SJCRH30 (cell line): ENCODE measurements around the gene RIMKLB. TPM values are rescaled to one million over a fixed set of nuclear protein-coding genes. Genes with fewer than 3 reads are reported as not detected.

Experiments used
- DNase-seq, 2 experiments: peaks; one replicate each; pipeline ENCODE4 v3.0.0-alpha.2; 2015 to 2020
- H3K27ac ChIP-seq: fragments of 250-450 bp; sonication (Bioruptor Pico); 2 replicates; pipeline ENCODE4 v1.5.1; 2020; ENCODE audit warnings: mild to moderate bottlenecking, moderate library complexity
- H3K27me3 ChIP-seq: fragments of 250-450 bp; sonication (Bioruptor Pico); 2 replicates; pipeline ENCODE4 v1.5.1; 2020; ENCODE audit warnings: mild to moderate bottlenecking, moderate library complexity
- H3K36me3 ChIP-seq: fragments of 250-450 bp; sonication (Bioruptor Pico); 2 replicates; pipeline ENCODE4 v1.5.1; 2020; ENCODE audit warnings: mild to moderate bottlenecking, moderate library complexity
- H3K4me1 ChIP-seq: fragments of 250-450 bp; sonication (Bioruptor Pico); 2 replicates; pipeline ENCODE4 v1.5.1; 2020; ENCODE audit warnings: mild to moderate bottlenecking, moderate library complexity
- H3K4me3 ChIP-seq: fragments of 250-450 bp; sonication (Bioruptor Pico); 2 replicates; pipeline ENCODE4 v1.5.1; 2020; ENCODE audit warnings: mild to moderate bottlenecking, moderate library complexity
- H3K9me3 ChIP-seq: fragments of 250-450 bp; sonication (Bioruptor Pico); replicated peaks from 2 replicates; pipeline ENCODE4 v1.5.1; 2020; ENCODE audit warnings: mild to moderate bottlenecking, moderate library complexity
- total RNA-seq: library from RNA; depleted of rRNA; stranded (reverse); fragments of >200 nt; shearing (Covaris generic); gene quantifications from 2 replicates; pipeline ENCODE4 v1.2.3, GENCODE V29; 2014; rRNA removed

The RIMKLB gene, protein sequence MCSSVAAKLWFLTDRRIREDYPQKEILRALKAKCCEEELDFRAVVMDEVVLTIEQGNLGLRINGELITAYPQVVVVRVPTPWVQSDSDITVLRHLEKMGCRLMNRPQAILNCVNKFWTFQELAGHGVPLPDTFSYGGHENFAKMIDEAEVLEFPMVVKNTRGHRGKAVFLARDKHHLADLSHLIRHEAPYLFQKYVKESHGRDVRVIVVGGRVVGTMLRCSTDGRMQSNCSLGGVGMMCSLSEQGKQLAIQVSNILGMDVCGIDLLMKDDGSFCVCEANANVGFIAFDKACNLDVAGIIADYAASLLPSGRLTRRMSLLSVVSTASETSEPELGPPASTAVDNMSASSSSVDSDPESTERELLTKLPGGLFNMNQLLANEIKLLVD
- total RNA-seq, result 47.7 and 63.1 TPM in 2 replicates

DNA sequence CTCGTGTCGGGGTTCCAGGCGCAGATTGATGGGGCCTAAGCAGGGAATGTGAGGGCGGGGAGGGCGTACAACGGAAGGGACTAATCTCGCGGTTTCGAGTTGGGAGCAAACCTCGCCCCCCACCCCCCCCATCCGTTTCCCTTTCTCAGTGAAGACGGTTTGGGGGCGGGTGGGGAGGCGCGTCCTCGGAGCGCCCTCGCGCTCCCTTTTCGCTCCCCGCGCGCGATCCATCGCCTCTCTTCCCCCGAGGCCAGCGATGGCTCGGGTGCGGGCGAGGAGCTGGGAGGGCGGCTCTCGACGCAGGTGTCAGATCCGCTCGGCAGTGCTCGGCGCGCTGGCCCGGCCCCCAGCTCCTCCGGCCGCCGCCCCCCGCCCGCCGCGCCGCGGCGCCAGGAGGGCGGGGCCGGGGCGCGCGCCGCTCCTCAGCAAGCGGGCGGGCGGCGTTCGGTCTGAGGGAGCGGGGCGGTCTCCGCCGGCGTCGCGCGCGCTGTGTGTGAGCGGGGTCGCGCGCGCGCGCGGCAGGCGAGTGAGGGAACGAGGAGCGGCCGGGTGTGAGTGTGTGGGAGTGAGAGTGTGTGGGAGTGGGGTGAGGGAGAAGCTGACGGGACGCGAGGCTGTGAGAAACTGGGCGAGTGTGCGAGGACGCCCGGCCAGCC lies at the start of gene RIMKLB:
Gene RIMKLB, plus strand, starts transcription at position 516 of the 656 bp plus-strand sequence. CDS start 15,876 bp downstream, outside the sequence.
- Histone ChIP-seq H3K27me3 (no peaks in the 10 kb centered on the region), H3K9me3 (no peaks in the 10 kb centered on the region), H3K4me1 (peaks cover 10% of the 10 kb centered on the region), H3K27ac (peak within 1 kb of the TSS; percentile 96), H3K4me3 (peak within 1 kb of the TSS; percentile 100), H3K36me3 (peaks cover 5% of the 10 kb centered on the region; the same call in 1 of the 2 replicates)
- peak; percentile 78 to 87 for DNase-seq

- H3K4me3 ChIP-seq, result no peak overlapping the region
- H3K9me3 ChIP-seq, result no peaks in the 10 kb centered on the region
- no peak overlapping the region for H3K27ac ChIP-seq
- H3K27me3 ChIP-seq, result no peaks in the 10 kb centered on the region
- no peaks in the 10 kb centered on the region for H3K36me3 ChIP-seq
- H3K4me1 ChIP-seq, result peaks cover 7% of the 10 kb centered on the region; the same call in 1 of the 2 replicates
- no peak for DNase-seq
Observed at GRCh38 chr12:8648576-8649205, 49.1 kb upstream of the RIMKLB start.

GRCh38 chr12:8655421-8655820 lies 42.4 kb upstream of the RIMKLB start:
- no peak overlapping the region for H3K27ac ChIP-seq
- H3K4me1 ChIP-seq, result no peaks in the 10 kb centered on the region
- H3K9me3 ChIP-seq, result no peaks in the 10 kb centered on the region
- 0 out of 2 replicates have a peak, but pooled peaks cover 3% of the 10 kb centered on the region for H3K27me3 ChIP-seq
- H3K36me3 ChIP-seq, result no peaks in the 10 kb centered on the region
- H3K4me3 ChIP-seq, result no peak overlapping the region
- DNase-seq, result no peak

GRCh38 chr12:8658346-8658745 lies 39.4 kb upstream of the RIMKLB start:
- Histone ChIP-seq H3K36me3 (no peaks in the 10 kb centered on the region), H3K27me3 (0 out of 2 replicates have a peak, but pooled peaks cover 3% of the 10 kb centered on the region), H3K4me3 (no peak overlapping the region), H3K9me3 (no peaks in the 10 kb centered on the region), H3K27ac (no peak overlapping the region), H3K4me1 (no peaks in the 10 kb centered on the region)
- DNase-seq, result peak in 1 of 2 experiments; percentile 17

GRCh38 chr12:8661016-8661415 lies 36.8 kb upstream of the RIMKLB start:
- DNase-seq, result no peak
- Histone ChIP-seq H3K9me3 (no peaks in the 10 kb centered on the region), H3K27me3 (0 out of 2 replicates have a peak, but pooled peaks cover 3% of the 10 kb centered on the region), H3K4me1 (no peaks in the 10 kb centered on the region), H3K27ac (no peak overlapping the region), H3K4me3 (no peak overlapping the region), H3K36me3 (no peaks in the 10 kb centered on the region)

GRCh38 chr12:8661751-8662150 lies 36.0 kb upstream of the RIMKLB start:
- H3K36me3 ChIP-seq, result no peaks in the 10 kb centered on the region
- no peak overlapping the region for H3K4me3 ChIP-seq
- no peaks in the 10 kb centered on the region for H3K9me3 ChIP-seq
- no peak for DNase-seq
- H3K4me1 ChIP-seq, result no peaks in the 10 kb centered on the region
- no peak overlapping the region for H3K27ac ChIP-seq
- 0 out of 2 replicates have a peak, but pooled peaks cover 3% of the 10 kb centered on the region for H3K27me3 ChIP-seq

DNA sequence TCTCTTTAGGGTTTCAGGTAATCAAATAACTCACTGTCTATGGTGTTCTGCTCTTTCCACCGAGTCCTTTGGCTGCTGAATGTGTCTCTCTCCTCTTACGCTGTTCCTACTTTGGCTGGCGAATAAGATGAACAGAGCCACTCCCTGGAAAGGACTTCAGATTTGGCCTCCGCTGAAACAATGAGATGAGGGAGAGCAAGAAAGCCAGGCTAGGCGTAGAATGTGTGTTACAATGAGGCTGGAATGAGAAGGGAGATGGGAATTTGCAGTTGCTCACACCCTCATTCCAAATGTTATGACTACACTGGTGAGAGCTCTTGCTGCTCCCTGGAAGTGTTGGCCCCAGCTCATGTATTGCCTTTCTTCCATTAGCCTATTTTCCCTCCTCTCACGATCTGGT lies 35.2 kb upstream of the RIMKLB start, which contains the start of gene MFAP5:
Gene MFAP5, minus strand, starts transcription at position 234 of the 400 bp plus-strand sequence. CDS start 722 bp downstream, outside the sequence.
- no peak within 1 kb of the TSS for H3K27ac ChIP-seq
- no peaks in the 10 kb centered on the region for H3K36me3 ChIP-seq
- H3K27me3 ChIP-seq, result 0 out of 2 replicates have a peak, but pooled peaks cover 3% of the 10 kb centered on the region
- H3K4me3 ChIP-seq, result no peak within 1 kb of the TSS
- no peaks in the 10 kb centered on the region for H3K9me3 ChIP-seq
- DNase-seq, result no peak
- no peaks in the 10 kb centered on the region for H3K4me1 ChIP-seq

DNA sequence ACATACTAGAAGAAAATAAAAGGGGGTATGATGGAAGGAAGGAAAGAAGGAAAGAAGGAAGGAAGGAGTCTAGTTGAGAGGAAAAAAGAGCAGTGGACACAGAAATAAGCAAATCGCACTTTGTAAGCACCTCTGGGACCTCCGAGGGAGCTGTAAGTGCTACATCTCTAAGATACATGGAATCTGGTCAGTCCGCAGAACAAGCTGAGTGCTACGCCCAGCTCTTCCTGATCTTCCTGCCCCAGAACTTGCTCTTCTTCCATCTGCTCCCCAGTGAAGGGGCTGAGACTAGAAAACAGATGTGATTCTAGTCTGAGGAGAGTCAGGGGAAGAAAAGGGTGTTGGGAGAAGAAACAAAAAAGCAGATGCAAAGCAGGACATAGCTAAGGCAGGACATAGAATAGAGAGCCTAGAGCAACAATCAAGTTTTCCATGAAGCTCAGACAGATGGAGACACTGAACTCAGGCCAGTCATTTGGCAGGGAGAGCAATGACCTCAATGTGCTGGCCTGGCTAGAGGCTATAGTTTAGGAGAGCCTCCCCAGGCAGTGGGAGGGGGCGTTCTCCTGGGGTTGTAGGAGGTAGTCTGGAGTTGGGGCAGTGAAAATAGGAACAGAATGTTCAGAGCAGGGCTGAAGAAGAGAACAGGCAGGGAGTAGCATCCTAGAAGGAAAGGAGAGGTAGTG lies 33.4 kb upstream of the RIMKLB start:
- Histone ChIP-seq H3K4me3 (no peak overlapping the region), H3K4me1 (no peaks in the 10 kb centered on the region), H3K9me3 (no peaks in the 10 kb centered on the region), H3K36me3 (no peaks in the 10 kb centered on the region), H3K27ac (no peak overlapping the region), H3K27me3 (0 out of 2 replicates have a peak, but pooled peaks cover 3% of the 10 kb centered on the region)
- no peak for DNase-seq

- no peak for DNase-seq
- Histone ChIP-seq H3K4me3 (no peak overlapping the region), H3K27ac (no peak overlapping the region), H3K36me3 (no peaks in the 10 kb centered on the region), H3K27me3 (no peaks in the 10 kb centered on the region), H3K9me3 (no peaks in the 10 kb centered on the region), H3K4me1 (no peaks in the 10 kb centered on the region)
Observed at GRCh38 chr12:8665759-8666158, 32.0 kb upstream of the RIMKLB start.

DNA sequence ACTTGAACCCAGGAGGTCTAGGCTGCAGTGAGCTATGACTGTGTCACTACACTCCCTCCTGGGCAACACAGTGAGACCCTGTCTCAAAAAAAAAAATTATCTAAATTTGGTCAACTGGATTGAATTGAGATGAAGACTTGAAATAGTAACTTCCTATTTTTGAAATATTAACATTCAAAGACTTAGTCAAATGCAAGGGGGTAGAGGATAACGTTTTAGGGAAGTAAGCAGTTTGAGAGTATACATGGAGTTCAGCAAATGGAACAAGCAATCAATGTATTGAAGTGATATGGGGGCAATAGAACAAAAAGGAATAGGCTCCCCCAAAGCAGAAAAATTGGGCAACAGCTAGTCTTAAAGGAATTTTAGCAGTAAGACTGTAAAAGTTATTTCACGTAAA lies 30.5 kb upstream of the RIMKLB start:
- DNase-seq, result no peak
- Histone ChIP-seq H3K4me1 (no peaks in the 10 kb centered on the region), H3K9me3 (no peaks in the 10 kb centered on the region), H3K27ac (no peak overlapping the region), H3K4me3 (no peak overlapping the region), H3K27me3 (no peaks in the 10 kb centered on the region), H3K36me3 (no peaks in the 10 kb centered on the region)

DNA sequence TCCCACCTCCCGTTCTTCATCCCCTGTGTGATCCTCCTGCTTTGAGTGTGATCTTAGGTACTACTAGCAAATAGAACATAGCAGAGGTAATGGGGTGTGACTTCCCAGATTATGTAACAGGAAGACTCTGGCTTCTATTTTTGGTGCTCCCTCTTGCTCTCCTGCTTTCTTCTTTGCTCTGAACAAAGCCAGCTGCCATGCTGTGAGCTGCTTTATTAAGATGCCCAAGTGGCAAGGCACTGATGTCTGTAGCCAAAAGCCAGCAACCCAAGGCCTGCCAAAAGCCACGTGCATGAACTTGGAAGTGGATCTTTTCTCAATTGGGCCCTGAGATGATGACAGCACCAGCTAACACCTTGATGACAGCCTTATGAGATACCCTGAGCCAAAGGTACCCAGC lies 29.4 kb upstream of the RIMKLB start:
- Histone ChIP-seq H3K27me3 (no peaks in the 10 kb centered on the region), H3K36me3 (no peaks in the 10 kb centered on the region), H3K4me1 (no peaks in the 10 kb centered on the region), H3K9me3 (no peaks in the 10 kb centered on the region), H3K4me3 (no peak overlapping the region), H3K27ac (no peak overlapping the region)
- DNase-seq, result no peak

DNA sequence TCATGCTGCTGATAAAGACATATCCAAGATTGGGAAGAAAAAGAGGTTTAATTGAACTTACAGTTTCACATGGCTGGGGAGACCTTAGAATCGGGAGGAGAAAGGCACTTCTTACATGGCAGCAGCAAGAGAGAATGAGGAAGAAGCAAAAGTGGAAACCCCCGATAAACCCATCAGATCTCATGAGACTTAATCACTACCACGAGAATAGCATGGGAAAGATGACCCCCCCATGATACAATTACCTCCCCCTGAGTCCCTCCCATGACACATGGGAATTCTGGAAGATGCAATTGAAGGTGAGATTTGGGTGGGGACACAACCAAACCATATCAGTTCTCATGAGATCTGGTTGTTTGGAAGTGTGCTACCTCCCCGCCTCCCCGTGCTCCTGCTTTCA lies 25.4 kb upstream of the RIMKLB start:
- H3K27me3 ChIP-seq, result no peaks in the 10 kb centered on the region
- H3K9me3 ChIP-seq, result no peaks in the 10 kb centered on the region
- H3K27ac ChIP-seq, result no peak overlapping the region
- no peak overlapping the region for H3K4me3 ChIP-seq
- H3K36me3 ChIP-seq, result no peaks in the 10 kb centered on the region
- no peak for DNase-seq
- H3K4me1 ChIP-seq, result no peaks in the 10 kb centered on the region

DNA sequence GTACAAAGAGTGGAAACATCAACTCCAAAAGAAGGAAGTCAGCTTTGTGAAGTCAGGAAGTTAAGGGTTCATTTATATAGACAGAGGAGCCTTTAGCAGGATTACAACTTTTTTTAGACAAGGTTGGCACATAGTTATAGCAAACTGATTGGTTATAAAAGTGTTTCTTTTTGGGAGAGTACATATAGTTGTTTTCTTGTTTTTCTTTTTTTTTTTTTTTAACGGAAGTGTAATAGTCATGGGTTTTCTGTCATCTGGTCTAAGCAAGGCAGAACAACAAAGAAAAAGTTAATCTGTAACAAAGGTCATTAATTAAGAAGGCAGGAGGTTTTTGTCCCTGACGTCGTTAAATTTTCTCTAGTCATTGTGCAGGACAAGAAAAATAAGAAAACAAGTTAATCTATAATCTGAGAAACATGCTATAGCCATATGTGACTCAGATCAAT lies 22.2 kb upstream of the RIMKLB start:
- Histone ChIP-seq H3K4me1 (0 out of 2 replicates have a peak, but pooled peaks cover 2% of the 10 kb centered on the region), H3K9me3 (no peaks in the 10 kb centered on the region), H3K4me3 (no peak overlapping the region), H3K27me3 (no peaks in the 10 kb centered on the region), H3K27ac (no peak overlapping the region), H3K36me3 (no peaks in the 10 kb centered on the region)
- DNase-seq, result no peak

DNA sequence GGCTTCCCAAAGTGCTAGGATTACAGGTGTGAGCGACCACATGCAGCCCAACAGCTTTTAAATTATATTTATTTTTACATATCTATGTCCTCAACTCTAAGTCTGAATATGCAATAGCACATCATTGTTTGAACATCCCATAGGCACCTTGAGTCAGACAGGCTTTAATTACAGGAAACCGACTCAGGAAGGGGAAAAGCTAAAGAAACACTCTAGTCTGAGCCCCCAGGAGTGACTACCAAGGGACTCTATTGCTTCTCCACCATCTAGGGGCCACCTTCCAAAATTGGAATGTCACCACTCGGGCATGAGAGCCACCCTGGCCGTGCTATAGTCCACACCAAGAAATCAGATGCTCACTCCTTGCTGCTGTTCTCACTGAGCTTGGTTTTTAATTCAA lies 21.1 kb upstream of the RIMKLB start:
- Histone ChIP-seq H3K4me3 (no peak overlapping the region), H3K9me3 (no peaks in the 10 kb centered on the region), H3K4me1 (peaks cover 8% of the 10 kb centered on the region; the same call in 1 of the 2 replicates), H3K27ac (no peak overlapping the region), H3K36me3 (no peaks in the 10 kb centered on the region), H3K27me3 (no peaks in the 10 kb centered on the region)
- DNase-seq, result no peak
